Pancreas (tissue), 10 donors: Measurements from ENCODE around the gene OSBPL6. TPM values are rescaled to one million over a fixed set of nuclear protein-coding genes. Genes with fewer than 3 reads are reported as not detected.

Experiments used
- ATAC-seq, 4 donors: fragments of 200-7000 bp; cut with Tn5 transposase; one replicate each; pipeline versions ENCODE4 v1.8.0 to v1.9.1; 2020; ENCODE audit warnings: mild to moderate bottlenecking in 4 of 4, moderate library complexity in 4 of 4
- DNase-seq, 6 donors: peaks; one replicate each; pipeline ENCODE4 v3.0.0-alpha.2; 2020
- FAIRE-seq: peaks from 2 replicates; lab custom pipeline; 2012; peaks lifted over from hg19 to GRCh38; lab: Jason Lieb, UNC
- H3K27ac ChIP-seq, 4 donors: fragments of 200-600 bp; sonication (generic); 1 replicate in 3 of 4; 2 replicates in 1 of 4; pipeline versions ENCODE4 v1.5.0 to v1.8.0; 2020
- H3K27me3 ChIP-seq, 4 donors: fragments of 200-600 bp; one replicate each; pipeline ENCODE4 v1.8.0; 2021
- H3K36me3 ChIP-seq, 3 donors: fragments of 200-600 bp; sonication (generic) in 1 of 3; one replicate each; pipeline versions ENCODE4 v1.5.0 to v1.8.0; 2020 to 2021
- H3K4me1 ChIP-seq, 3 donors: fragments of 200-600 bp; one replicate each; pipeline ENCODE4 v1.8.0; 2021
- H3K4me3 ChIP-seq, 4 donors: fragments of 200-600 bp; sonication (generic) in 2 of 4; one replicate each; pipeline versions ENCODE4 v1.5.0 to v1.8.0; 2020 to 2021
- H3K9me3 ChIP-seq, 4 donors: fragments of 200-600 bp; one replicate each; pipeline ENCODE4 v1.8.0; 2021
- WGBS, 2 donors: extraction: QIAGEN DNeasy Blood & Tissue Kit; methylation state at CpG; one replicate each; pipeline ENCODE4 v1.1.7; 2013; 5-methylcytosine and 5-hydroxymethylcytosine counted together
- intact Hi-C, 3 donors: fragments of 100-400 bp; cut with DNase I; formaldehyde crosslinking; loops; one replicate each; pipeline versions ENCODE4 v1.11.1 to v1.14.2; 2022
- polyA plus RNA-seq, 2 donors: library from polyadenylated mRNA; stranded (reverse); fragments of 200-250 nt; gene quantifications; one replicate each; pipeline ENCODE4 v1.2.3, GENCODE V29; 2013
- total RNA-seq, 6 donors: library from RNA; stranded (reverse); fragmentation: NEBNext Ultra II Directional in 4 of 6; extraction: Animal tissue kit (Norgen Biotek cat#: 25700) in 4 of 6; gene quantifications; one replicate each; pipeline versions ENCODE4 v1.2.1 to v1.2.4, GENCODE V29; 2021 to 2023
- TF ChIP-seq, protein P1 (sequence below), 4 donors: fragments of 200-600 bp; sonication (generic) in 3 of 4; IDR thresholded peaks; one replicate each; pipeline versions ENCODE4 v1.5.0 to v1.8.0; 2021; ENCODE audit warnings: antibody characterized with exemption in 4 of 4
- donor health status: healthy with polysubstance abuse.
- donor health status: DM: no; HTN: no; CAD: no; lungs with moderate emphysema.
- donor health status: DM: no; HTN: no; CAD: no.
- donor health status: control.
- donor health status: control.
- donor health status: Bipolar disorder and iron deficiency.
- donor health status: DM: yes; HTN: yes; CAD: no.
- donor health status: DM: no; HTN: no; CAD: no.
- donor health status: DM: no; HTN: no; CAD: no.
- donor health status: DM: yes; HTN: yes; CAD: no.

Gene OSBPL6
- total and polyA plus RNA-seq, 8 donors, result 0.30 to 1.4 (median 0.79) TPM

DNA sequence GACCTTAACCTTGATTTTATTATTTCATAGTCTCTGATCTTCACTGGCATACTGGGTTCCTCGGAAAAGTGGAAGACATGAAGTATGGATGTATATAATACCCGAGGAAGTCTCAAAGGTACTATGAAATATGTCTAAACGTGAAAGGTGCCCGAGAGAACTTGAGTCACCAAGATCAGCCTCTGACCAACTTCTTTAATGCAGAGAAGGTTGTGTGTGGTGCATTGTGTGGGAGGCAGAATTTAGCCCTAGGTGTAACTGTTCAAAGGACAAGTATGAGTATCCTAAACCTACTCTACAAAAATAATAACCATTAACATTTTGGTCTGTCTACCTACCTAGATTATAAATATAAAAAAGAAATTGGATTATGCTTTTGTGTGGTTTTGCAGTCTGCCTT lies 36.1 kb downstream of the OSBPL6 start:
- no peak overlapping the region for H3K4me3 ChIP-seq
- H3K9me3 ChIP-seq, result no peaks in the 10 kb centered on the region
- TF ChIP-seq, protein P1, sequence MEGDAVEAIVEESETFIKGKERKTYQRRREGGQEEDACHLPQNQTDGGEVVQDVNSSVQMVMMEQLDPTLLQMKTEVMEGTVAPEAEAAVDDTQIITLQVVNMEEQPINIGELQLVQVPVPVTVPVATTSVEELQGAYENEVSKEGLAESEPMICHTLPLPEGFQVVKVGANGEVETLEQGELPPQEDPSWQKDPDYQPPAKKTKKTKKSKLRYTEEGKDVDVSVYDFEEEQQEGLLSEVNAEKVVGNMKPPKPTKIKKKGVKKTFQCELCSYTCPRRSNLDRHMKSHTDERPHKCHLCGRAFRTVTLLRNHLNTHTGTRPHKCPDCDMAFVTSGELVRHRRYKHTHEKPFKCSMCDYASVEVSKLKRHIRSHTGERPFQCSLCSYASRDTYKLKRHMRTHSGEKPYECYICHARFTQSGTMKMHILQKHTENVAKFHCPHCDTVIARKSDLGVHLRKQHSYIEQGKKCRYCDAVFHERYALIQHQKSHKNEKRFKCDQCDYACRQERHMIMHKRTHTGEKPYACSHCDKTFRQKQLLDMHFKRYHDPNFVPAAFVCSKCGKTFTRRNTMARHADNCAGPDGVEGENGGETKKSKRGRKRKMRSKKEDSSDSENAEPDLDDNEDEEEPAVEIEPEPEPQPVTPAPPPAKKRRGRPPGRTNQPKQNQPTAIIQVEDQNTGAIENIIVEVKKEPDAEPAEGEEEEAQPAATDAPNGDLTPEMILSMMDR (IDR thresholded peaks at IDR 0.05), result no peak
- 65 to 79% methylated on average over 4 of the region's 4 CpGs for WGBS, 2 donors
- H3K27ac ChIP-seq, result no peak overlapping the region
- H3K36me3 ChIP-seq, result no peaks in the 10 kb centered on the region
- intact Hi-C loops, result no loop called here
- no peaks in the 10 kb centered on the region for H3K27me3 ChIP-seq
- FAIRE-seq (no peak), ATAC-seq (no peak), DNase-seq (no peak)
- no peaks in the 10 kb centered on the region for H3K4me1 ChIP-seq

DNA sequence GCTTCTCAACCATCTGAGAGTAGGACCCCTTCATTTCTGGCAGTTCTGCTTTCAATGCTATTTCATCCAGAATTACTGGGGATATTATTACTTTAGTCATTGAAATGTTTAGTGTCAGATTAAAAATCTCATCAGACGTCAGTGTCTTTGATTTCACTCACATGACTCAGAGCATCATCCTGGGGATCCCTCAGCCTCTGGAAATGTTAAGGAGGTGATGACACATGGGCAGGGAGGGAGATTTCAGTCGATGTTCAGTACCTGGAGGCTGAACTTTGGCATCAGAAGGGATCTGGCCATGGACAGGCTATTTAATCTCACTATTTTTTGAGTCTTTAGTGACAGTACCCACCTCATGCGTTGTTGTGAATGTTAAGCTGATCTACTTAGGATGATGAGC lies 39.1 kb downstream of the OSBPL6 start:
- Histone ChIP-seq H3K27me3 (no peaks in the 10 kb centered on the region), H3K4me1 (no peaks in the 10 kb centered on the region), H3K4me3 (no peak overlapping the region), H3K27ac (no peak overlapping the region), H3K9me3 (no peaks in the 10 kb centered on the region), H3K36me3 (no peaks in the 10 kb centered on the region)
- 63 to 69% methylated on average over 3 of the region's 3 CpGs for WGBS, 2 donors
- no peak for FAIRE-seq
- DNase-seq, result no peak
- TF ChIP-seq, protein P1 (IDR thresholded peaks at IDR 0.05), result no peak
- ATAC-seq, result no peak
- intact Hi-C loops, result no loop called here

DNA sequence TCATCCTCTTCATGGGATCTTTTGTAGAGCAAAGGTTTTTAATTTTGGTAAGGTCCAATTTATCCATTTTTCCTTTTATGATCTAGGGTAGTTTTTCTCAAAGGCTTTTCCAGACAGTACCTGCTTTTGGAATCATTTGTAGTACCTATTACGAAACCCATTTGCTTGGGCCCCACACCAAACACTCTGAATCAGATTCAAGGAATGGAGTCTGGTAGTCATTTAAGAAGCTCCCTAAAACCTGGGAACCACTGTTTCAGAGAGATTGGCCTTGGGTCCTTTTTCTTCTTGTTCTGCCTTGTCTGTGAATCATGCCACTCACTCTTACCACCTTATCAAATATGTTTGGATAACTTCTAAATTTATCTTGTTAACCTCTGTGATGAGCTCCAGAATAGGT lies 40.3 kb downstream of the OSBPL6 start:
- Histone ChIP-seq H3K27me3 (no peaks in the 10 kb centered on the region), H3K27ac (no peak overlapping the region), H3K4me1 (no peaks in the 10 kb centered on the region), H3K36me3 (no peaks in the 10 kb centered on the region), H3K4me3 (no peak overlapping the region), H3K9me3 (no peaks in the 10 kb centered on the region)
- FAIRE-seq, result no peak
- ATAC-seq, result no peak
- intact Hi-C loops, result no loop called here
- WGBS, 2 donors, result 92 to 95% methylated on average over 1 of the region's 1 CpG
- TF ChIP-seq, protein P1 (IDR thresholded peaks at IDR 0.05), result no peak
- DNase-seq, result no peak

DNA sequence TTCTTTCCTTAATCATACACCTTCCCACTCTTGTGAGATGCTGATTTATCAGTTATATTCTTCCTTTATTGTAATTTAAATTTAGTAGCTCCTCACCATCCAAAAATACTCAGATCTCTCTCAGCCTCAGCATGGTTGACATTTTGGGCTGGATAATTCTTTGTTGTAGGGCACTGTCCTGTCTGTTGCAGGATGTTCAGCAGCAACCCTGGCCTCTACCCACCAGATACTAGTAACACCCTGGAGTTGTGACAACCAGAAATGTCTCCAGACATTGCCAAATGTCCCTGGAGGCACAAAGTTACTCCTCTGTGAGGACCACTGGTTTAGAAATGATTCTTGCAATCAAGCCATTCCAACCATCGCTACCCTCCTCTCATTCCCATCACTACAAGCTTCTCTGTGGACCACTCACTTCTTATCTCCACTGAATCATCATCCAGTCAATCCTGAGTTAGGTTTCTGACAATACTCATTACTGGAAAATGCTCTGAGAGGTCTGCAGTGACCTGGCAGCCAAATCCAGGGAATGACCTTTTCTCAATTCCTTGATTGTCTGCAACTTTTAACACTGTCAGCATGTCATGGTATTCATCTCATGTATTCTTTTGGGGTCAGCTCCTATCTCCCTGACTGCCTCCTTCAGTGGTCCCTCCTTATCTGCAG lies 43.3 kb downstream of the OSBPL6 start:
- TF ChIP-seq, protein P1 (IDR thresholded peaks at IDR 0.05), result no peak
- FAIRE-seq (no peak), DNase-seq (no peak), ATAC-seq (no peak)
- WGBS, 2 donors, result 98 to 100% methylated on average over 1 of the region's 1 CpG
- Histone ChIP-seq H3K36me3 (no peaks in the 10 kb centered on the region), H3K9me3 (no peaks in the 10 kb centered on the region), H3K27ac (no peak overlapping the region), H3K4me1 (peaks cover 3 to 9% (median 7%) of the 10 kb centered on the region in 3 donors), H3K27me3 (no peaks in the 10 kb centered on the region), H3K4me3 (no peak overlapping the region)
- intact Hi-C loops, result no loop called here

DNA sequence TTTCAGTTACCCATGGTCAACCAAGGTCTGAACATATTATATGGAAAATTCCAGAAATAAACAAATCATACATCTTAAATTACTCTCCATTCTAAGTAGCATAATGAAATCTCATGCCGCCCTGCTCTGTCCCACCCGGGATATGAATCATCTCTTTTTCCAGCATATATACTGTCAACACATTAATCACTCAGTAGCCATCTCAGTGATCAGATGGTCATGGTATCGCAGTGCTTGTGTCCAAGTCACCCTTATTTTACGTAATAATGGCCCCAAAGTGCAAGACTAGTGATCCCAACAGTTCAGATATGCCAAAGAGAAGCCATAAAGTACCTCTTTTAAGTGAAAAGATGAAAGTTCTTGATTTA lies 43.8 kb downstream of the OSBPL6 start:
- Histone ChIP-seq H3K36me3 (no peaks in the 10 kb centered on the region), H3K4me3 (no peak overlapping the region), H3K27me3 (no peaks in the 10 kb centered on the region), H3K4me1 (peaks cover 5 to 11% (median 10%) of the 10 kb centered on the region in 3 donors), H3K27ac (no peak overlapping the region), H3K9me3 (no peaks in the 10 kb centered on the region)
- TF ChIP-seq, protein P1 (IDR thresholded peaks at IDR 0.05), result no peak
- ATAC-seq, result no peak
- 81 to 96% methylated on average over 4 of the region's 4 CpGs for WGBS, 2 donors
- intact Hi-C loops, result no loop called here
- no peak for FAIRE-seq
- no peak for DNase-seq
